Spleen (tissue), 7 donors: Measurements from ENCODE around the gene TIMP2.

Experiments
- CTCF ChIP-seq, 11 experiments: fragments of 200-600 bp in 7 of 11; fragments of 450-650 bp in 4 of 11; sonication (generic) in 4 of 11; IDR thresholded peaks in 8 of 11; conservative IDR thresholded peaks in 3 of 11; 1 replicate in 7 of 11; 2 replicates in 4 of 11; pipeline versions ENCODE4 v1.4.0 to v1.8.0; 2016 to 2021; ENCODE audit warnings: antibody characterized with exemption in 11 of 11, inconsistent platforms in 4 of 11, mild to moderate bottlenecking in 1 of 11
- POLR2A ChIP-seq, 3 donors: fragments of 450-650 bp; IDR thresholded peaks; one replicate each; pipeline ENCODE4 v1.5.1; 2017; ENCODE audit warnings: antibody characterized with exemption in 3 of 3, mild to moderate bottlenecking in 1 of 3
- POLR2AphosphoS5 ChIP-seq, 3 donors: sonication (generic); formaldehyde crosslinking; IDR thresholded peaks; one replicate each; pipeline ENCODE4 v1.5.1; 2017; ENCODE audit warnings: antibody characterized with exemption in 3 of 3
- donor health status: DM: no; HTN: no; CAD: no; lungs with moderate emphysema.
- donor health status: DM: no; HTN: no; CAD: no.
- donor health status: DM: no; HTN: no; CAD: no.

GRCh38 chr17:78812855-78813254 lies 112.3 kb downstream of the TIMP2 start:
- TF ChIP-seq CTCF (IDR thresholded peaks at IDR 0.05 in 8 of 11, conservative IDR thresholded peaks at IDR 0.05 in 3 of 11) (no peak), POLR2AphosphoS5 (IDR thresholded peaks at IDR 0.05) (no peak), POLR2A (IDR thresholded peaks at IDR 0.05) (no peak)
